Endothelial cell (in vitro differentiated cells): ENCODE data around the gene NR4A3. TPM values are rescaled to one million over a fixed set of nuclear protein-coding genes. Genes with fewer than 3 reads are reported as not detected.

Experiments used
- DNase-seq: peaks from one replicate; pipeline ENCODE4 v3.0.0; 2021; ENCODE audit warnings: low spot score
- H3K27ac Mint-ChIP-seq: one replicate; pipeline ENCODE4 v1.8.0; 2021; ENCODE audit warnings: mixed read lengths, inconsistent platforms; ENCODE audit not compliant: unreplicated experiment
- H3K27me3 Mint-ChIP-seq: one replicate; pipeline ENCODE4 v1.8.0; 2021; ENCODE audit warnings: mild to moderate bottlenecking, moderate library complexity, mixed read lengths, inconsistent platforms; ENCODE audit not compliant: unreplicated experiment
- H3K36me3 Mint-ChIP-seq: one replicate; pipeline ENCODE4 v1.8.0; 2021; ENCODE audit warnings: mild to moderate bottlenecking, low read depth, mixed read lengths, inconsistent platforms; ENCODE audit not compliant: unreplicated experiment
- H3K4me1 Mint-ChIP-seq: one replicate; pipeline ENCODE4 v1.8.0; 2021; ENCODE audit warnings: mild to moderate bottlenecking, mixed read lengths, inconsistent platforms; ENCODE audit not compliant: unreplicated experiment
- H3K4me3 Mint-ChIP-seq: one replicate; pipeline ENCODE4 v1.8.0; 2021; ENCODE audit warnings: mild to moderate bottlenecking, mixed read lengths, inconsistent platforms; ENCODE audit not compliant: unreplicated experiment
- H3K9me3 Mint-ChIP-seq: one replicate; pipeline ENCODE4 v1.8.0; 2021; ENCODE audit warnings: mixed read lengths, inconsistent platforms; ENCODE audit not compliant: unreplicated experiment
- CTCF ChIP-seq: fragments of 200-600 bp; sonication (generic); IDR thresholded peaks from one replicate; pipeline ENCODE4 v1.5.0; 2021; ENCODE audit warnings: antibody characterized with exemption; ENCODE audit not compliant: unreplicated experiment
- total RNA-seq: library from RNA; stranded (reverse); fragmentation: NEBNext Ultra II Directional; extraction: Animal tissue kit (Norgen Biotek cat#: 25700); gene quantifications from one replicate; pipeline ENCODE4 v1.2.1, GENCODE V29; 2021; ENCODE audit not compliant: unreplicated experiment

The NR4A3 gene
- total RNA-seq, 1 donor from 2014 or later: 0.18 TPM

GRCh38 chr9:99906403-99907207, 84.9 kb downstream of the NR4A3 start, which contains the start of gene STX17:
Gene STX17 (plus strand): TSS chr9:99906654. CDS start chr9:99915240, 8,586 bp downstream.
- TF ChIP-seq CTCF: no peak
- DNase-seq: peak; percentile 85
- Mint-ChIP-seq H3K27ac (peak within 1 kb of the TSS; percentile 93), H3K9me3 (no peaks in the 10 kb centered on the region), H3K4me1 (peaks cover 22% of the 10 kb centered on the region), H3K27me3 (peaks cover 11% of the 10 kb centered on the region), H3K36me3 (peaks cover 3% of the 10 kb centered on the region), H3K4me3 (peak within 1 kb of the TSS; percentile 98)

- DNase-seq: no peak
- TF ChIP-seq CTCF: no peak
- Mint-ChIP-seq H3K4me3 (peak overlapping the region; percentile 98), H3K9me3 (no peaks in the 10 kb centered on the region), H3K4me1 (peaks cover 22% of the 10 kb centered on the region), H3K36me3 (peaks cover 3% of the 10 kb centered on the region), H3K27me3 (peaks cover 9% of the 10 kb centered on the region), H3K27ac (peak overlapping the region; percentile 93)
Measured at GRCh38 chr9:99907208-99907532, 85.5 kb downstream of the NR4A3 start.

GRCh38 chr9:99911600-99911999, 89.9 kb downstream of the NR4A3 start:
- no peak for DNase-seq
- Mint-ChIP-seq H3K4me3 (no peak overlapping the region), H3K36me3 (no peaks in the 10 kb centered on the region), H3K27ac (no peak overlapping the region), H3K4me1 (peaks cover 14% of the 10 kb centered on the region), H3K27me3 (peaks cover 3% of the 10 kb centered on the region), H3K9me3 (no peaks in the 10 kb centered on the region)
- TF ChIP-seq CTCF: no peak

Other genes with a start within 250 kb of the NR4A3 start
- 28.5 TPM for gene STX17, start 84.8 kb downstream of the NR4A3 start, total RNA-seq